GM13977 (cell line): Measurements from ENCODE around the gene TMEM181.

ENCODE experiments used
- DNase-seq: peaks from one replicate; pipeline ENCODE4 v3.0.0; 2012; ENCODE audit warnings: low spot score
- CTCF ChIP-seq: IDR thresholded peaks from 2 replicates; pipeline ENCODE4 v1.5.1; 2012; ENCODE audit warnings: mild to moderate bottlenecking, control low read depth; ENCODE audit not compliant: insufficient read depth; ENCODE audit errors: extremely low read depth, missing control alignments
- in situ Hi-C: fragments of 300-500 bp; cut with MboI; formaldehyde crosslinking; loops from one replicate; pipeline ENCODE4 v1.12.0; 2022; ENCODE audit warnings: low sequenced_read_pairs, low pct_unique_long_range_greater_than_20kb, mixed read lengths, inconsistent platforms; ENCODE audit not compliant: unreplicated experiment

Gene TMEM181

DNA sequence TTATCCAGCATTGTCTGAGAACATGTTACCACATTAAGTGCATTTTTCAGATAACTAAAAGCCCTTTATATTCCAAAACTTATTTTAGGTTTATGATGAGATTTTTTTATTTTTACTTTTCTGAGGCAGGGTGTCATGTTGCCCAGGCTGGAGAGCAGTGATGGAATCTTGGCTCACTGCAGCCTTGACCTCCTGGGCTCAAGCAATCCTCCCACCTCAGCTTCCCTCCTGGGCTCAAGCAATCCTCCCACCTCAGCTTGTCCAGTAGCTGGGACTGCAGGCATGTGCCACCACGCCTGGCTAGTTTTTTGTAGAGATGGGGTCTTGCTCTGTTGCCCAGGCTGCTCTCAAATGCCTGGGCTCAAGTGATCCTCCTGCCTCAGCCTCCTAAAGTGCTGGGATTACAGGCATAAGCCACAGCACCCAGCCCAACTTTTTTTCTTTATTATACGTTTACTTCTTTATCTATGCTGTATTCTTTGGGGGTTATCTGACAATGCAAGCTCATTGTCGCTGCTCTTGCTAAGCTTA, 78.5 kb downstream of the TMEM181 start:
- in situ Hi-C loops: no loop called here
- no peak for DNase-seq
- TF ChIP-seq CTCF: no peak

GRCh38 chr6:158639056-158639455, 79.2 kb downstream of the TMEM181 start:
- TF ChIP-seq CTCF: no peak
- no peak for DNase-seq
- in situ Hi-C loops: no loop called here

- TF ChIP-seq CTCF: no peak
- in situ Hi-C loops: no loop called here
- DNase-seq: no peak
These were observed 80.6 kb downstream of the TMEM181 start for GRCh38 chr6:158640519-158640918.

DNA sequence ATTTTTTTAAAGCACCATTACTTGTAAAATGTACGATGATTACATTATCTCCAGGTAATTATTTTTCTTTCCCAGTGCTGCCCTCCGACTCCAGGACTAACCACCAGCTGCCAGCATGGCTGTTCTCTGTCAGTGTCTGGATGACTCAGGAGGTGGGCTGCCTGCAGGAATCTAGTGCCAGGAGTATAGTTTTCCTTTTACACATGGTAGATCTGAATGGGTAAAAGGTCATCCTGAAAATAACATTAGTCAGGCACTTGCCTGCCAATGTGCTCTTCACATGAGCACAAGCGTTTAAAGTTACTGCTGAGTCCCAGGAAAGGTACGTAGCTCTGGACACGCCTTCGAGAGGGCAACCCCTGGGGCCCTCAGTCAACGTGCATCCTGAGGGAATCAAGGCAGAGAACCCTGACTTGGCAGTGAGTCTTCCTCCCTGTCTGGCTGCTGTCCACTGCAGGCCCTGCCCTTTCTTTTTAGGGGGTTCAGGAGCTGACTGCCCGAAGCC, 82.3 kb downstream of the TMEM181 start:
- no peak for DNase-seq
- no peak for TF ChIP-seq CTCF
- in situ Hi-C loops: no loop called here

- no peak for DNase-seq
- no peak for TF ChIP-seq CTCF
- in situ Hi-C loops: no loop called here
These were observed 83.9 kb downstream of the TMEM181 start for GRCh38 chr6:158643836-158644230.

DNA sequence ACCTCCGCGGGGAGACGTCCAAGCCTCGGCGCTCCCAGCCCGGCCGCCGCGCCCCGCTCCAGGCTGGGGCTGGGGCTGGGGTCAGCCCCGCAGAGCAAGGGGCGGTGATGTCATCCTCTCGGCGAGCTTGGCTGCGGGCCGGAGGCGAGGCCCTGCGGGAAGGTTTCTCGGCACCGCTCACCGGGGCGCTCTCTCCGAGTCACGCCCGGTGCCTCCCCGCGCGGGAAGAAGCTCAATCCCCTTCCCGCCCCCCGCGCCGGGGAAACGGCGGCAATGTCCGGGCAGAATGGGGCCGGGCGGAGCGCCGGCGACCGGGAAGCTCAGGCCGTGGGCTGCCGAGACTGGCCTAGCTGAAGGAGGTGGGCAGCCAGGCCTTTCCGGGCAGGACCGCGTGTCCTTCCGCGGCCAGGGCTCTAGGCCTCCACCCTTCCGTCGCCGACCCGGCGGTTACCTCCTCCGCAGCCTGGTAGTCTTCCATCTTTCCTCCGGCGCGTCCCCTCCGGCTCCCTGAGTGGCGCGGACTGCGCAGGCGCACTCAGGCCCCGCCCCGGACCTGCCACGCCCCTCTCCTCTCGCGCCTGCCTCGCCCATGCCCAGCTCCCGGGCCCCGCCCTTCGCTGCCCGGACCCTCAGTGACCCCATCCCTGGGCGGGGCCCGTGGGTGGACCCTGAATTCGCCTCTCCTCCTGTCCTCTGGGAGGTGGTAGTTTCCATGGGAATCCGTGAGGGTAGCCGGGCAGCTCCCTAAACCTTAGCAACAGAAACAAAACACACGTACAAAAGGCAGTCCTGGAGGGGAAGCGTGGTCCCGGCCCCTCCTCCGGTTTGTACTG, 84.6 kb downstream of the TMEM181 start, which contains the start of gene DYNLT1:
TSS of gene DYNLT1 (minus strand) at position 513 of the 833 bp plus-strand sequence. CDS start at position 478, 35 bp downstream.
- in situ Hi-C loops: no loop called here
- TF ChIP-seq CTCF: no peak
- DNase-seq: peak; percentile 96
